Mammary epithelial cell (primary cell): ENCODE results near the gene SFR1.

ENCODE experiments used
- EZH2 ChIP-seq: IDR thresholded peaks from 2 replicates; pipeline ENCODE4 v1.6.1; 2012; ENCODE audit warnings: low read length, inconsistent platforms, borderline replicate concordance
- TF ChIP-seq, protein P1 (sequence below), 2 donors: IDR thresholded peaks in 1 of 2; conservative IDR thresholded peaks in 1 of 2; 2 replicates each; pipeline ENCODE4 v1.5.1; 2011 to 2012; ENCODE audit warnings: inconsistent platforms in 2 of 2, low read length in 2 of 2, mild to moderate bottlenecking in 2 of 2, control low read depth in 1 of 2, low read depth in 1 of 2; ENCODE audit not compliant: insufficient read depth in 1 of 2; ENCODE audit errors: extremely low read depth in 1 of 2

DNA sequence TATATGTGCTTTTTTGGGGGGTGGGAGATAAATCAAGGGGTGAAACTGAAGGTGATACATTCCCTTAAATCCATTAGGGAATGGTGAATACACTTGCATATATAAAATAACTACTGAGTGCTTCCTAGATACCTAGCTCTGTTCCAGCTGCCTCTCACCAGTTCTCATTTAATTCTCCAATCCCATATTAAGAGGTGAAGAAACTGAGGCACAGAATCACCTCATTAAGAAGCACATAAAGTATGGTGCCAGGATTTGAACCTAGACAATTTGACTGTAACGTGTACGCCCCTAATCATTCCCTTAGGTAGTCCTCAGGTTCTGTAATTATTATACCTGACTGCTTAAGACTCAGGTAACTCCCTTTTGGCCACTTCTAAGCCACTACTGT lies 1.5 kb upstream of the SFR1 start:
- TF ChIP-seq, protein P1, sequence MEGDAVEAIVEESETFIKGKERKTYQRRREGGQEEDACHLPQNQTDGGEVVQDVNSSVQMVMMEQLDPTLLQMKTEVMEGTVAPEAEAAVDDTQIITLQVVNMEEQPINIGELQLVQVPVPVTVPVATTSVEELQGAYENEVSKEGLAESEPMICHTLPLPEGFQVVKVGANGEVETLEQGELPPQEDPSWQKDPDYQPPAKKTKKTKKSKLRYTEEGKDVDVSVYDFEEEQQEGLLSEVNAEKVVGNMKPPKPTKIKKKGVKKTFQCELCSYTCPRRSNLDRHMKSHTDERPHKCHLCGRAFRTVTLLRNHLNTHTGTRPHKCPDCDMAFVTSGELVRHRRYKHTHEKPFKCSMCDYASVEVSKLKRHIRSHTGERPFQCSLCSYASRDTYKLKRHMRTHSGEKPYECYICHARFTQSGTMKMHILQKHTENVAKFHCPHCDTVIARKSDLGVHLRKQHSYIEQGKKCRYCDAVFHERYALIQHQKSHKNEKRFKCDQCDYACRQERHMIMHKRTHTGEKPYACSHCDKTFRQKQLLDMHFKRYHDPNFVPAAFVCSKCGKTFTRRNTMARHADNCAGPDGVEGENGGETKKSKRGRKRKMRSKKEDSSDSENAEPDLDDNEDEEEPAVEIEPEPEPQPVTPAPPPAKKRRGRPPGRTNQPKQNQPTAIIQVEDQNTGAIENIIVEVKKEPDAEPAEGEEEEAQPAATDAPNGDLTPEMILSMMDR (conservative IDR thresholded peaks at IDR 0.05 in 1 of 2, IDR thresholded peaks at IDR 0.05 in 1 of 2; ENCODE audit: extremely low read depth in 1 of 2, insufficient read depth in 1 of 2, low read depth in 1 of 2, low read length in 2 of 2), result no peak
- TF ChIP-seq EZH2, result no peak
